AG08395 (cell line): Measurements from ENCODE around the gene EIF5.
"Not testable (repeated sequence)": the region's sequence is repeated elsewhere in the genome, so short reads cannot be mapped to it uniquely, and the experiment has no call there.

Experiments used
- DNase-seq: peaks from one replicate; pipeline ENCODE4 v3.0.0; 2012; ENCODE audit warnings: mixed read lengths, low spot score

The EIF5 gene

DNA sequence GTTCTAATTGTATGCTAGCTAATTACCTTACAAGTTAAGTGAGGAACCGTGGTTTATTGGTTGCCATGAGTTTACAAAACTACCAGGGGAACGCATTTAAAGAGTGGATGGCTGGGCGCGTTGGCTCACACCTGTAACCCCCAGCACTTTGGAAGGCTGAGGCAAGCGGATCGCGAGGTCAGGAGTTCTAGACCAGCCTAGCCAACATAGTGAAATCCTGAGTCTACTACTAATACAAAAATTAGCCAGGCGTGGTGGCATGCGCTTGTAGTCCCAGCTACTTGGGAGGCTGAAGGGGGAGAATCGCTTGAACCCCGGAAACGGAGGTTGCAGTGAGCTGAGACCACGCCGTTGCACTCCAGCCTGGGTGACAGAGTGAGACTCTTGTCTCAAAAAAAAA is 2.2 kb downstream of the EIF5 start:
- no peak for DNase-seq

DNA sequence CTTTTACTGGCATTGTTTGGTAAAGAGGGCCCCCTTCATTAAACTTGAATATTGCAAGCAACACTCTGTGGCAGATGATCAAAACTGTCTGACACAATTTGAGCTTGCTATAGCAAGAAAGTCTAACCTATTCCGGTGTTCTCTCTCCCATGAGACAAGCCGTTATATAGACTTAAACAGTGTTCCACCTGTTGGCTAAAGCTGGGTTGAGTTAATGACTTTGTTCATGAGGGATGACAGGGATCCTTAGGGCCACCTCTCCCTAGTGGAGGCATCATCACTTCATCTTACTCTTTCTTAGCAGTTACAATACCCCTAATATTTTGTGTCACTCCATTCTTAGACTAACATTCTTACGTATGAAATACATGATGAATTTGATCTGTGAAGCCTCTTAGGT is 3.8 kb downstream of the EIF5 start:
- DNase-seq, result no peak

DNA sequence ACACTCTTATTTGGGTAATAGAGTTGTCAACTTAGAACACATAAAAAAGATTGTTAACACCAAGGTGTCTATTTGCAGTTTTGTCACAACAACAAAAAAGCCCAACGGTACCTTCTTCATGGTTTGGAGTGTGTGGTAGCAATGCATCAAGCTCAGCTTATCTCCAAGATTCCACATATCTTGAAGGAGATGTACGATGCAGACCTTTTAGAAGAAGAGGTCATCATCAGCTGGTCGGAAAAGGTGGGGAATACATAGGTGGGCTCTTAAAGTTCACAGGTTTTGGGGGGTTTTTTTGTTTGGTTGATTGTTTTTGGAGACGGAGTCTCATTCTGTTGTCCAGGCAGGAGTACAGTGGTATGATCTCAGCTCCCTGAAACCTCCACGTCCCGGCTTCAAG is 5.5 kb downstream of the EIF5 start:
- DNase-seq, result no peak

DNA sequence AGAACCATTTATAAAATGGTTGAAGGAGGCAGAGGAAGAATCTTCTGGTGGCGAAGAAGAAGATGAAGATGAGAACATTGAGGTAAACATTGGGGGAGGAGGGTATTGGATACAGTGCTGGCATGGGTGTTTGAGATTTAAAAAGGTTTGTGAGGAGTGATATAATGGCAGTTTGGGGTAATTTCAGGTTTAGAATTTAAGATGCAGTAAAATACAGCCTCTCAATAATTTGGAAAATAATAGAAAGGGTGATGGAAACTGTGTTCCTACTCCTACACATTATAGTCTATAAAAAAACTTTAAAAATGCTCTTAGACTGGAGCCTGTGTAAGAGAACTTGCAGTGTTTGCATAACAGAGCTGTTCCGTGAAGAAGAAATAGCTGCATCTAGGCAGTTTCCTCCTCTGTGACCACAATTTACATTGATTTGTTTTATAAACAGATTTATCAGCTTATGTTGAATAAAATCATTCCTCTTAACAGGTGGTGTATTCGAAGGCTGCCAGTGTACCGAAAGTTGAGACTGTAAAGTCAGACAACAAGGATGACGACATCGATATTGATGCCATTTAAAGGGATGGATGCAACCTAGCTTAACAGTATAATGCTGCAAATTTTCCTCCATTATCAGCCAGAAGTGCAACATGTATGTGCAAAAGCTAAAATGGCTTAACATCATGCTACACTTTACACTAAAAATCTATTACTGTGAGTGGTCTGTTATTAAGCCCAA is 6.6 kb downstream of the EIF5 start:
- DNase-seq, result no peak

DNA sequence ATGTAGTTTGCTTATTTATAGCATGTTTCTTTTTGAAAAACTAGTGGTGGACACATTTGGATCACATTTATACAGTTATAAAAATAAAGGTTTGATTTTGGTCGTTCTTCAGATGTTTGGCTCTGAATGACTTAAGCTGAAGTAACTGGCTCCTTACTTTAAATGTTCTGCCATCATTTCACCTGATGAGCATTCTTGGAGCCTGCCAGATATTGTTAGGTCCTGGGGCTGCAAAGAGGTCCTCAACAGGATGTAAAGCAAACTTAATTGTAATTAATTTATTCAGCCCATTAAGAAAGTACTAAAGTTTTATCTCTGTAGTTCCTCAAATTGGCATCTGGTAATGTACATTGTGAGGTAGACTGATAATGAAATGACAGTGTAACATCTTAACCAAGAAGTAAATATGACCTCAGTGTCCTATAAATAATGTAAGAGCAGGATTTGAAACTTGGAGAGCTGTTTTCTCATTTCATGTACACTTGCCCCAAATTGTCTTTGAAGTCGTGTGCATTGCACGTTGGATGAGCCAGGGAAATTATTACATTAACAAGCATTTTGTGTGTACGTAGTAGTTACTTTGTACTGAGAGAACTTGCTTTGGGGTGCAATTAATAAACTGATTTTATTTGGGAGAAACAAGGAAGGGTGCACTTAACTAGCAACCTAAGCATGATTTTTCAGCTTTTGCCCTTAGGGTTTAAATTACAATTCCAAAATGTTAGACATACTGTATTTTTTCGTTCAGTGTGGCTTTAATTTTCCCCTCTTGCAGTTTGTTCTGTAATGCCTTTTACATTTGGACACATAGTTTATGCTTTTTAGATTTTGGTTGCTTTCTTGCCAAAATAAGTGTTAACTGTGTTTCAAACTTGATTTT is 7.5 kb downstream of the EIF5 start:
- DNase-seq, result no peak

DNA sequence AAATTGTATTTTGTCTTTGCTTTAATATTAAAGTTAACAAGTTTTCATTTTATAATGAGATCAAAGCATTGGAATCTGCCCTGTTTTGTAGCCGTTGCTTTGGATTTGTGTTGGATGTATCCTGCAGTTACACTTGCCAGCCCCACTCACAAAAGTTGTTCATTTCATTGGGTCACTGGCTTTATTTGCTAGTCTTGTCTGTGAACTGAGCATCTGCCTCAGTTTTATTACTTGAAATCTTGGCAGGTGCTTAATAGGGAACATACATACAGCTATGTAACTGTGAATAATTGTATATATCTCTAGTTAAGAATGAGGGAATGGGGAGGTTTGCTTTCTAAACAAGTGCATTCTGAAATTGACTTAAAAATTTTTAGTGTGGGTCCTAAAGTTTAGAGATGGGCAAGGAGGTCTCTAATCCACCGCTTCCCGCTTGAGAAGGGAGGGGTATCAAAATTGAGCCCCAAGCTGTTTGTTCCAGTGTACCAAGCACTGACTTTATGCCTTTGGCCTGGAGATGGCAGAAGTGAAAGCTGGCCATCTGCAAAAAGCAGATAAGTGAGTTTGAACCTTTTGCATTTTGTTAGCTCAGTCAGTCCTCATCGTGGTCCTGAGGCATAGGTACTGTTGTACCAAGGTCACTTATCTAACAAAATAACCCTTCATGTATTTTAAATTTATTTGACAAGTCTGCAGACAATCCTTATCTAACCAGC is 9.3 kb downstream of the EIF5 start:
- DNase-seq, result no peak

DNA sequence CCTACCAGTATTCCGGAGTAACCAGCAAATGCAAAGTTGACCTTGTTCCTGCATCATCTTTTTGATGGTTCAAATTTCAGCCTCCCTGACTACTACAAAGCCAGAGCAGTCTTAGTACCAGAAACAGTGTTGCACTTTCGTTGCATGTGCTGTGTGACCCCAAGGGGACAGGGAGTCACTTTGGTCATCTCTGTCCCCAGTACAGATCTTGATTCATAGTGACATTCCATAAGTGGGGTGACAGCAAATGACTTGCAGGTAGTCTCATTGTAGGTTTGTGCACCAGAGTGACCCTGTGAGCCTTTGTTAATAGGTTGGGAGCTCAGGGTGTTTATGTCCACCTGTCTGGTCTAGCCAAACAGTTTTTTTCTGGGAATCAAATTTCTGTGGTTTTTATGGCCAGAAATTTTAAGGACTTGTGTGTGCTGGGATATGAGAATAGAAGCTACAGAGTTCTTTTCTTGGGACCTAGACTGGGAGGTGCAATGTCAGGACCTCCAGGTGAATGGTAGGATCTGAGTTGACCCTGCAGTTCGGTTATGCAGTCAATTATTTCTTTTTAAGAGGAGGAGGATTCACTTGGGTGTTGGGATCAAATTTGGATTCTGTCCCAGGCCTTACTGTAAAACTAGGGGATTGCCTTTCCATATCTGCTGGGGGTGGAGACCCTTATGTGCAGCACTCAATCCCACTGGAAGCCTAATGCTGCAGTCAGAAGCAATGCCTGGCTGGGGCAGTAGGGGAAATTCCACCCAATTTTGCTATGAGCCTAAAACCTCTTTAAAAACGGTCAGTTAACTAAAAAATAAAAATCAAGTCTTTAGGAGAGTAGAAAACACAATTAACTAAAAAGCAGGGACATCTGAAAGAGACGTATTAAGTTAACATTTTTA is 10.1 kb downstream of the EIF5 start:
- DNase-seq, result no peak

DNA sequence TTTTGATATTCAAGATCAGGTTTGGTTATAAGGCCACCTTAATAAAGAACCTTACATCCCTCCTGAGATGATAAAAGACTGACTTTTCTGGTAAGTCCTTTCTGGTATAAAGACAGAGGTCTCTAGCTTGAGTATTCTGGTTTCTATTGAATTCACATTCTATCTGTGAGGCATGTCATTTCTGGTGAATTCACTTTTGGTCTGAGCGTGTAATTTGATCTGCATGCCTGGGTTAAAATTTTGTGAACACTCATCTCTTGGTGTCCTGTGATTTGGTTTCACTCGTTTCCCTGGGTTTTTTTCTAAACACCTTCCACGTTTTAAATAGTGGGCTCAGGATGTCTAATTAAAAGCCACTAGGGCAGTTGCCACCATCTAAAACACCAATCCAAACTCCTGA is 12.2 kb downstream of the EIF5 start:
- DNase-seq, result no peak

DNA sequence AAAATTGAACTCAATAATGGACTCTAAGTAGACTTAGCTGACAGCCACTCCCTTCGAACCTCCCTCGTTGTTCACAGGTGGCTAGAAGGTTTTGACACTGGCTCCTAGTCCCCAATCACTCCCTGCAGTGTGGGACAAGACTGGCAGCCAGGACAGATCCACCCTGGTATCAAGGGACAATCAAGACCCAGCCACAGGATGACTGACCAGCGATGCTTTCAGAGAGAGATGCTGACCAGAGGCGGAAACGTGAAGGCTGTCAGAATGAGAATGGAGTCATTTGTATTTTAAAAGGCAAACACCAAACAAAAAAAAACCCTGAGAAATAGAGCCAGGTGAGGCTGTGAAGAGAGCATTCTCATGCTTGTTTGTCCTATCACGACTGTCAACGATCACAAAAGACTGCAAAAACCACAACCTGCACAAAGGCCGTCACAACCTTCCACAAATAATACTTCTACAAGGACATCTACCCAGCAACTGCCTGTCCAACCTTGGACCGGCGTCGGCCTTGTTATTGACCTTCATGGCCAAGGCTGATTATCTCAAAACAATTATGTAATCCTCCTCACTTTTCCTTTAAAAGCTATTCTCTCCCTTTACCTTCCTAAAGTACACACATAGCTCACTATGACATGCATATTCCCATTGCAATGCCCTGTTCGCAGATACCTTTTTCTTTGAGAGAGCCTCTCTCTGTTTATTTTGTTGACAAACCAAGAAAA is 13.2 kb downstream of the EIF5 start:
- no peak for DNase-seq

DNA sequence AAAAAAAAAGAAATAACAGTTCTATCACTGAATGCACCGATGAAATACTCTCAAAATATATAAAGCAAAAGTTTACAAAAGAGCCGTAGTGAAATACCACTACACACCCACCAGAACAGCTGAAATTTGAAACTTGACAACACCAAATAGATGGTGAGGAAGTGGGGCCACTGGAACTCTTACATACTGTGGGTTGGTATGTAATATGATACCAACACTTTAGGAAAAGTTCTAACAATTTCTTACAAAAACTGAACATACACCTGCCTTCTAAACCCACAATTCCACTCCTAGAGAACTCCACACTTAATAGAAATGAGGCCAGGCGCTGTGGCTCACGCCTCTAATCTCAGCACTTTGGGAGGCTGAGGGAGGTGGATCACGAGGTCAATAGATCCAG is 14.1 kb downstream of the EIF5 start:
- no peak for DNase-seq

DNA sequence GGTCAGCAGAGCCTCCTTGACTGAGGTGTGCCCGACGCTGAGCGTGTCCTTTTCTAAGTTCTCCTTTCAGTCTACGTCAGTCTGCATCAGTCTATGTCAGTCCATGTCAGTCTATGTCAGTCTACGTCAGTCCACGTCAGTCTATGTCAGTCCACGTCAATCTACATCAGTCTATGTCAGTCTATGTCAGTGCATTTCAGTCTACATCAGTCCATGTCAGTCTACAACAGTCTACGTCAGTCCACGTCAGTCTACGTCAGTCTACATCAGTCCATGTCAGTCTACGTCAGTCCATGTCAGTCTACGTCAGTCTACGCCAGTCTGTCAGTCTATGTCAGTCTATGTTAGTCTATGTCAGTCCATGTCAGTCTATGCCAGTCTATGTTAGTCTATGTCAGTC is 15.9 kb downstream of the EIF5 start:
- no peak for DNase-seq

DNA sequence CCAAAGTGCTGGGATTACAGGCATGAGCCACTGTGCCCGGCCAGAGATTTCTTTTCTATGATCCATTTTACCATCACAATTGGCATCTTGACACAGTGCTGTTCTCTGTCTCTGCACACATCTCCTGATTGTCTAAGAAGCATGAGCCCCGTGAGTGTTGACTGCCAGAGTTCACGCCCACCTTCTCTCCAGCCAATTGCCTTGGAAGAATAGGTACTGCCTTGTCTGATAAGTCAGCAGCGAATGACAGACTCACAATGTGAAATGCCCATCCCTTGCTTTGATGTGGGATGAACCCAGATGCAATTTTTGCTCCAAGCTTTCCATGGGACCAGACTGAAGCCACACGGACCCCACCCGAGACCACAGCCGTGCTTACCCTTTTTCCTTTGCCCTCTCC is 19.3 kb downstream of the EIF5 start:
- no peak for DNase-seq

DNA sequence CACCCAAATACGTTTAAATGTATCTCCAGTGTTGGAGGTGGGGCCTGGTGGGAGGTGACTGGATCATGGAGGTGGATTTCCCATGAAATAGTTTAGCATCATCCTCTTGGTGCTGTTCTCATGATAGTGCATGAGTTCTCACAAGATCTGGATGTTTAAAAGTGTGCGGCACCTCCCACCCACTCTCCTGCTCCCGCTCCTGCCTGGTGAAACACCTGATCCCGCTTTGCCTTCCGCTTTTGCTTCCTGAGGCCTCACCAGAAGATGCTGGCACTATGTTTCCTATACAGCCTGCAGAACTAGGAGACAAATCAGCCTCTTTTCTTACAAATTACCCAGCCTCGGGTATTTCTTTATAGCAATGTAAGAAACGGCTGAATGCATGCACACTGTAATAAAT is 20.1 kb downstream of the EIF5 start:
- DNase-seq, result no peak

DNA sequence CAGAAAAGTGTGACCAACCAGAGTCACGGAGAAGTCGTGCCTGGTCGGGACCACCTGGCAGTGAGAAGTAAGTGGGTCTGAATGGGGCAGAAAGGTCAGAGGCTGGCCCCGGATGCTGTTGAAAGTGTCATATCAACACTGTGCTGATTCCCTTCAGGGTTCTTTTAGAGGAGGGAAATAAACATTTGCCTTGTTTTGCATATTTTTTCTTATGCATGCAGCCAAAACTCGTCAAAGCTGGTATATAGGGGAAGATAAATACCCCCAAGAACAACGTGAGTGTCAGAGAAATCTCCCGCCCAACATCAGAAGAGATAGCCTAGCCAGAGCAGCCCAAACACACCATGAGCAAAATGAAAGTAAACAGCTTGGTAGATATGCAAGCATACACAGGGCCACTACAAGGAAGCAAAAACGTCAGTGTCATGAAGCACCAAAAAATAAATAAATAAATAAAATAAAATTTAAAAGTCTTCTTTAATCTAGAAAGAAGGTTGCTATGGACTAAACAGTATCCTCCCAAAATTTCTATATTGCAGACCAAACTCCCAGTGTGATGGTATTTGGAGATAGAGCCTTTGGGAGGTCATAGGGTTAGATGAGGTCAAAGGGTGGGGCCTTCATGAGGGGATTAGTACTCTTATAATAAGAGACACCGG is 22.1 kb downstream of the EIF5 start:
- DNase-seq, result no peak

DNA sequence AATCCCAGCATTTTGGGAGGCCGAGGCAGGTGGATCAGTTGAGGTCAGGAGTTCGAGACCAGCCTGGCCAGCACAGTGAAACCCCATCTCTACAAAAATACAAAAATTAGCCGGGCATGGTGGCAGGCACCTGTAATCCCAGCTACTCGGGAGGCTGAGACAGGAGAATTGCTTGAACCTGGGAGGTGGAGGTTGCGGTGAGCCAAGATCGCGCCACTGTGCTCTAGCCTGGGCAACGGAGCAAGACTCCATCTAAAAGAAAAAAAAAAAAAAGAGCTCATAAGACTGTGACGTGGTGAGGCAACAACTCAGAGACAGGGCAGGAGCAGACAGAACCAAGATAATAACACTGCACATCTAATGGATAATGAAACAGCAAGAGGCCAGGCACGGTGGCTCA is 23.5 kb downstream of the EIF5 start:
- DNase-seq, result not testable (repeated sequence)

DNA sequence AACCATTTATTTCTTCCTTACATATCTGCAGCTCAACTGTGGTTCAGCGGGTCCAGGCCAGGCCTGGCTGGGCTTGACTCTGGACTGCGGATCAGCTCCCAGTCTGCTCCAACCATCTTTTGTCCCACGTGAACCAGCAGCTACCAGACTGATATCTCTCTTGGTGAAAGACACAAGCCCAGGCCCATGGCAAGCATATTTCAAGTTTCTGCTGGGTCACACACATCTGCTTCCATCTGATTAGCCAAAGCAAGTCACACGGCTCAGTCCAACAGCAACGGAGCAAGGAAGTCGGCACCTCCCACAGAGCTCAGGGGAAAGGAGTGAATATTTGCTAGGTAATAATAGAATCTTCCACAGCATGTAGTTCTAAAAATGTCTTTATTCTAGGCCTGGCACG is 26.5 kb downstream of the EIF5 start:
- DNase-seq, result no peak

DNA sequence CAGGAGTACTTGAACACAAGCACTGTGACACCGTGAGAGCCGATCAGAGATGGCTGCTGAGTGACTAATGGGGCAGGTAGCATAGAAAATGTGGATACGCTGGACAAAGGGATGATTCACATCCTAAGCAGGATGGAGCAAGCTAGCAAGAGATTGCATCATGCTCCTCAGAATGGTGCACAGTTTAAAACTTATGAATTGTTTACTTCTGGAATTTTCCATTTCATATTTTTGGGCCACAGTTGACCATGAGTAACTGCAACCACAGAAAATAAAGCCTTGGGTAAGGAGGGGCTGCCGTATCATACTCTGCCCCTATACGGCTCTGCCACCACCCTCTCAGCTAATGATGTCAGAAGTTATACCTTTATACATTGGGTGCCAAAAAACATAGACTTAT is 27.8 kb downstream of the EIF5 start:
- peak; percentile 86 for DNase-seq

DNA sequence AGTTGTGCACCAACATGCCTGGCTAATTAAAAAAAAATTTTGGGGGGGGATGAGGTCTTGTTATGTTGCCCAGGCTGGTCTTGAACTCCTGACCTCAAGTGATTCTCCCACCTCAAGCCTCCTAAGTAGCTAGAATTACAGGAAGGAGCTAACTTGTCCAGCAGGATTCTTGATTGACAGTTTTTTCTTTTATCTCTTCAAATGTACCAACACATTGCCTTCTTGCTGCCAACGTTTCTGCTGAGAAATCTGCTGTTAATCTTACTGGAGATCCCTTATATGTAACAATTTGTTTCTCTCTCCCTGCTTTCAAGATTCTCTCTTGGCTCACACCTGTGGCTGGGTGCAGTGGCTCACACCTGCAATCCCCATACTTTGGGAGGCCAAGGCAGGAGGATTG is 28.7 kb downstream of the EIF5 start:
- no peak for DNase-seq

DNA sequence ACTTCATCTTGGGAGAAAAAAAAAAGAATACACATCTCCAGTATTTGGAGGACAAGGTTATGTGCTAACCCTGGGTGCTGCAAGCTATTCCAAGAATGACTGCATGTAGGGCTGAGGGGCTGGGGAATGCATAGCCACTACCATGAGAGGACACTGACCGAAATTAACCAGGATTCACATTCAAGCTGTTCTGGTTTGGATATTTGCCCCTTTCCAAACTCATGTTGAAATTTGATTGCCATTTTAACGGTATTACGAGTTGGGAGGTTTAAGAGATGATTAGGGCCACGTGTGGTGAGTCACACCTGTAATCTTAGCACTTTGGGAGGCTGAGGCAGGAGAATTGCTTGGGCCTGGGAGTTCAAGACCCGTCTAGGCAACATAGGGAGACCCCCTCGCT is 32.7 kb downstream of the EIF5 start:
- DNase-seq, result no peak

DNA sequence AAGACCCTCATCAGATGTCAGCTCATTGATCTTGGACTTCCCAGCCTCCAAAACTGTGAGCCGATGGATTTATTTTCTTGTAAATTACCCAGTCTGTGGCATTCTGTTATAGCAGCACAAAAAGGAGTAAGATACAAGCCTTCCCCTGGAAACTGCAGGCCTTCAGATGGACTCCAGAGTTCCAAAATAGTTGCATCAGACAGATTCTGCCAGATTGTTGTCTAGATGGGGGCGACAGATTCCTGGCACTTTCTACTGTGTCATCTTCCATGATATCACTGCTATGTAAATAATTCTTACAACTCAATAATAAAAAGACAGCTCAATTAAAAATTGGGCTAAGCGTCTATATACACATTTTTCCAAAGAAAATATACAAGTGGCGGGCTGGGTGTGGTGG is 34.0 kb downstream of the EIF5 start:
- no peak for DNase-seq

DNA sequence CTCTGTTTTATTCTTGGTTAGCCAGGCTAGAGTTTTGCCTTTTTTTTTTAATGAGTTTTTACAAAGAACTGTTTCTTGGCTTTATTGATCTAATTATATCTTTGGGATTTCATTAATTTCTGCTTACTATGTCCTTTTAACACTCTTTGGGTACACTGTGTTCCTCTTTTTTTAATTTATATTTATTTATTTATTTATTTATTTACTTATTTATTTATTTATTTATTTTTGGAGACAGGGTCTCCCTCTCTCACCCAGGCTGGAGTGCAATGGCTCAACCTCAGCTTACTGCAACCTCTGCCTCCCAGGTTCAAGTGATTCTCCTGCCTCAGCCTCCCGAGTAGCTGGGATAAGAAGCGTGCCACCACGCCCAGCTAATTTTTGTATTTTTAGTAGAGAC is 36.0 kb downstream of the EIF5 start:
- DNase-seq, result no peak
